Testis (tissue), 3 donors: Measurements from ENCODE around the gene HOXC12. TPM values are rescaled to one million over a fixed set of nuclear protein-coding genes. Genes with fewer than 3 reads are reported as not detected.
A peak's percentile ranks its signal among the peaks of the same experiment; 100 is the strongest.

ENCODE experiments used
- DNase-seq: peaks from one replicate; pipeline ENCODE4 v3.0.0-alpha.2; 2019
- H3K27ac ChIP-seq, 2 donors: fragments of 200-600 bp; sonication (generic); one replicate each; pipeline ENCODE4 v1.5.1; 2019
- H3K27me3 ChIP-seq: fragments of 200-600 bp; sonication (generic); one replicate; pipeline ENCODE4 v1.5.1; 2019
- H3K36me3 ChIP-seq: fragments of 200-600 bp; sonication (generic); one replicate; pipeline ENCODE4 v1.5.1; 2017; ENCODE audit warnings: low read depth; ENCODE audit errors: missing control alignments
- H3K4me1 ChIP-seq: fragments of 200-600 bp; sonication (generic); one replicate; pipeline ENCODE4 v1.5.1; 2019
- H3K4me3 ChIP-seq, 2 donors: fragments of 200-600 bp; sonication (generic); one replicate each; pipeline ENCODE4 v1.5.1; 2017 to 2019
- H3K9me3 ChIP-seq: fragments of 200-600 bp; sonication (generic); one replicate; pipeline ENCODE4 v1.5.1; 2017
- POLR2A ChIP-seq: fragments of 450-650 bp; IDR thresholded peaks from one replicate; pipeline ENCODE4 v1.6.1; 2017; ENCODE audit warnings: antibody characterized with exemption, mild to moderate bottlenecking, moderate library complexity
- WGBS, 2 donors: methylation state at CpG; one replicate each; pipeline ENCODE4 v1.1.5; 2018; 5-methylcytosine and 5-hydroxymethylcytosine counted together
- intact Hi-C: fragments of 100-400 bp; cut with DNase I; formaldehyde crosslinking; loops from one replicate; pipeline ENCODE4 v1.15.1; 2023; ENCODE audit warnings: low total_unique reads
- polyA plus RNA-seq: library from polyadenylated mRNA; stranded (reverse); fragments of 350-450 nt; fragmentation: Illumina TruSeq; extraction: RNeasy Lipid Tissue Mini Kit (QIAGEN cat#74804); gene quantifications from one replicate; pipeline ENCODE4 v1.2.3, GENCODE V29; 2014; ENCODE audit warnings: low read depth, low replicate concordance; ENCODE audit not compliant: insufficient read depth
- total RNA-seq, 2 donors: library from RNA; depleted of rRNA; stranded (reverse); fragments of >200 nt; gene quantifications; one replicate each; pipeline ENCODE4 v1.2.3, GENCODE V29; 2016
- TF ChIP-seq, protein P1 (sequence below), 3 experiments: fragments of 450-650 bp in 2 of 3; fragments of 200-600 bp in 1 of 3; sonication (generic) in 1 of 3; IDR thresholded peaks; one replicate each; pipeline ENCODE4 v1.5.1; 2016 to 2019; ENCODE audit warnings: antibody characterized with exemption in 3 of 3, mild to moderate bottlenecking in 2 of 3, moderate library complexity in 1 of 3

The HOXC12 gene
- total and polyA plus RNA-seq, 3 donors from 2014 or later: 0.06 TPM; not detected in 2

DNA sequence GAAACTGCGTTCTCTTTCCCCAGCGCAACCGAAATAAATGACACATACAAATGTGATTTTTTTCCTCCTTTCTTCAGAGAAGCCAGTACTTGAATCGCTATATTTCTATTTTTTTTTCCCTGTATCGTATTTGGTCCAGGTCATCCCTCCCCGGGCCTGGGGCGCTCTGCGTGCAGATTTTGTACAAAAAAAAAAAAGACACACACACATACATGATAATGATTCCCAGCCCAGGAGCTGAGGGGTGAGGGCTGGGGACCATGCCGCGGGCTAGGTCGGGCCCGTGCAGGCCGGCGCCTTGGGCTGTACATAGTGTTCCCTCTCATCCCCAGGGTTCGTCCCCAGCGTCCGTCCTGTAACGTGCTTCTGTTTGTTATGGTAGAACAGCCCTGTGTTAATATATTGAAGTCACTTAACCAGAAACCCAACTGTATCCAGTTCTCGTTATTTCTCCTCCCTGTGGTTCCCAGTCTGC, 48.2 kb downstream of the HOXC12 start:
- H3K27ac ChIP-seq: no peak overlapping the region
- intact Hi-C loops: loop anchor here (5.0 kb wide), 1 partner anchor 204 kb away; no protein-coding TSS in a partner anchor
- H3K4me1 ChIP-seq: peaks cover 26% of the 10 kb centered on the region
- no peak for DNase-seq
- H3K36me3 ChIP-seq: no peaks in the 10 kb centered on the region
- H3K9me3 ChIP-seq: no peaks in the 10 kb centered on the region
- H3K27me3 ChIP-seq: no peaks in the 10 kb centered on the region
- no peak for TF ChIP-seq POLR2A
- TF ChIP-seq, protein P1, sequence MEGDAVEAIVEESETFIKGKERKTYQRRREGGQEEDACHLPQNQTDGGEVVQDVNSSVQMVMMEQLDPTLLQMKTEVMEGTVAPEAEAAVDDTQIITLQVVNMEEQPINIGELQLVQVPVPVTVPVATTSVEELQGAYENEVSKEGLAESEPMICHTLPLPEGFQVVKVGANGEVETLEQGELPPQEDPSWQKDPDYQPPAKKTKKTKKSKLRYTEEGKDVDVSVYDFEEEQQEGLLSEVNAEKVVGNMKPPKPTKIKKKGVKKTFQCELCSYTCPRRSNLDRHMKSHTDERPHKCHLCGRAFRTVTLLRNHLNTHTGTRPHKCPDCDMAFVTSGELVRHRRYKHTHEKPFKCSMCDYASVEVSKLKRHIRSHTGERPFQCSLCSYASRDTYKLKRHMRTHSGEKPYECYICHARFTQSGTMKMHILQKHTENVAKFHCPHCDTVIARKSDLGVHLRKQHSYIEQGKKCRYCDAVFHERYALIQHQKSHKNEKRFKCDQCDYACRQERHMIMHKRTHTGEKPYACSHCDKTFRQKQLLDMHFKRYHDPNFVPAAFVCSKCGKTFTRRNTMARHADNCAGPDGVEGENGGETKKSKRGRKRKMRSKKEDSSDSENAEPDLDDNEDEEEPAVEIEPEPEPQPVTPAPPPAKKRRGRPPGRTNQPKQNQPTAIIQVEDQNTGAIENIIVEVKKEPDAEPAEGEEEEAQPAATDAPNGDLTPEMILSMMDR (IDR thresholded peaks at IDR 0.05): no peak
- H3K4me3 ChIP-seq: no peak overlapping the region
- 77 to 83% methylated on average over 19 of the region's 19 CpGs for WGBS, 2 donors

DNA sequence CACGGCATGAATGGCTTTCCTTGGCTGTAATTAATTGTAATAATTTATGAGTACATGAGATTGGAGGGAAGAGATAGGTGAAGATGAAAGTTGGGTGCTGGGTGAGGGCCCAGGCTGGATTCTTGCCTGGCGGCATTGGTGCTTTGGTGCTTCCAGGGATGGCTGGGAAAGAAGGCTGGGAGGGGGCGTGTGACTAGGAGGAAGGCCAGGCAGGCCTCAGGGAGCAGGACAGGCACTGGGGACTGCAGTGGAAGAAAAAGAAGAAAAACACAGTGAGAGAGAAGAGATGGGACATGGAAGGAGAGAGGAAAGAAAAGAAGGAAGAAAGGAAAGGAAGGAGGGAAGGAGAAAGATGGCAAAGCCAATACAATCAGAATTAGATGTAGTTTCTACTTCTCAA, 48.9 kb downstream of the HOXC12 start:
- no peak overlapping the region for H3K4me3 ChIP-seq
- 60 to 77% methylated on average over 3 of the region's 3 CpGs for WGBS, 2 donors
- H3K27me3 ChIP-seq: no peaks in the 10 kb centered on the region
- TF ChIP-seq, protein P1 (IDR thresholded peaks at IDR 0.05): no peak
- no peak for TF ChIP-seq POLR2A
- H3K36me3 ChIP-seq: no peaks in the 10 kb centered on the region
- peaks cover 25% of the 10 kb centered on the region for H3K4me1 ChIP-seq
- DNase-seq: no peak
- intact Hi-C loops: loop anchor here (5.0 kb wide), 1 partner anchor 204 kb away; no protein-coding TSS in a partner anchor
- H3K9me3 ChIP-seq: no peaks in the 10 kb centered on the region
- no peak overlapping the region for H3K27ac ChIP-seq

DNA sequence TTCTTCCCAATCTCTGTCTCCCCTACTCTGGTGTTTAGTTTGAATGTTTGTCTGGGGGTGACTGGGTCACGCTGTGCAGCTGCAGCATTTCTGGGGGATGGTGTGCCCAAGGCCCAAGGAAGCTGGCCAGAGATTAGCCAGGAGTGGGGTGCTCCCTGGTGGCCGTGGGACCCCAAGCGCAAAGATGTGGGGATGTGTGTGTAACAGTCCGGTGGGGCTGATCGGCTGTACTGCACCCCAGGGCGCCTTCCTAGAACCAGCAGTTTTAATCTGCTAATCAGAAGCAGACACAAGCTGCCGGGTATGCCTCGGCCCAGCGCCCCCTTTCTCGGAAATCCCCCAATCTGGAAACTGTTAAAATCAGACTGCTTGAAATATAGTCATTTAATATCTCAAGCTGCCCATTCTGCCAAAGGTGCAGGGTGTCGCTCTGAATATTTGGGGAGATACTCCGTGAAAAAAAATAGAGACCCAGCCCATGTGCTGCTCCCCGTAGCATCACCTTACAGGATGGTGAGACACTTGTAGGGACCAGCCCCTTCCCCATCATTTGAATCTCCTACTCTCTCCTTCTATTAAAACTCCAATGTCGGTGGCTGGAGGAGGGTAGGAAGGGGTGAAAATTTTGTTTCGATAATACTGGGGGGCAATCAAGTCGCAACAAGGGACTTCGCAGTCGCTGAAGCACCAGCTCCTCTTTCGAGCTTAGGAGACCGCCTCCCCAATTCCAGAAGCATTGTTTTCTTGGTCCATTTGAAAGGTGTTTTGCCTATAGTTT, 49.5 kb downstream of the HOXC12 start:
- no peak for DNase-seq
- no peak for TF ChIP-seq POLR2A
- TF ChIP-seq, protein P1 (IDR thresholded peaks at IDR 0.05): no peak
- peaks cover 26% of the 10 kb centered on the region for H3K4me1 ChIP-seq
- WGBS, 2 donors: 46 to 65% methylated on average over 18 to 20 of the region's 20 CpGs
- no peak overlapping the region for H3K27ac ChIP-seq
- intact Hi-C loops: loop anchor here (5.0 kb wide), 1 partner anchor 203 kb away; no protein-coding TSS in a partner anchor
- H3K36me3 ChIP-seq: no peaks in the 10 kb centered on the region
- H3K9me3 ChIP-seq: no peaks in the 10 kb centered on the region
- no peak overlapping the region for H3K4me3 ChIP-seq
- no peaks in the 10 kb centered on the region for H3K27me3 ChIP-seq

DNA sequence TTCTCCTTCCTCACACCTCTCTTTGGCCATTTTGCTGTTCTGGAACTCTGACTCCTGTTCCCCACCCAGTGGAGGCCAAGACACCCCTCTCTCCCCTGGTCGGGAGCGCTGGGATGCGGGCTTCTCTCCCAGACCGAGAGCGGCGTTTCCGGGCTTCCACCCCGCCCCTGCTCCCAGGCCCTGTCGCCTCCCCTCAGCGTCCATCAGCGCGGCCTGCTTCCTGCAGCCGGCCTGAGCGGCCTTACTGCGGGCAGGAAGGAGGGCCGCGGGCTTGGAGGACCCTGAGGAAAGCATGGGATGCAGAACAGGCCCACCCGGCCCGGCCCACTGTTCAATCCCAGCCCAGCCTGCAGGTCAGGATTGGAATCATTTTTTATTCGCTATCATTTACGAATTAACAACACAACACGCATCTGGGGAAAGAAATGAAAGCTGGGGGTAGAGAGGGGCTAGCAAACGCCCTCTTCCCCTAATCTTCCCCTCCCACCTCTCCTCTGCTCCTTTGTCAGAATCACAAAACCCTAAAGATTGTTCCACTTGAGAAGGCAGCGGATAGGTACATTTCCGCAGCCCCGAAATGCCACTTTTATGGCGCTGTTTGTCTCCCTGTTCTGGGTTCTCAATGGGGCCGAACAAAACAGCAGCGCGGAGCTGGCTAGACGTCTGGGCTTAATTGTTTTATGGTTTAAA, 50.3 kb downstream of the HOXC12 start:
- H3K9me3 ChIP-seq: no peaks in the 10 kb centered on the region
- no peak overlapping the region for H3K27ac ChIP-seq
- TF ChIP-seq, protein P1 (IDR thresholded peaks at IDR 0.05): no peak
- TF ChIP-seq POLR2A: no peak
- intact Hi-C loops: loop anchor here (5.0 kb wide), 1 partner anchor 202 kb away; no protein-coding TSS in a partner anchor
- H3K4me1 ChIP-seq: peaks cover 33% of the 10 kb centered on the region
- no peaks in the 10 kb centered on the region for H3K36me3 ChIP-seq
- no peaks in the 10 kb centered on the region for H3K27me3 ChIP-seq
- DNase-seq: no peak
- 39 to 43% methylated on average over 25 to 31 of the region's 31 CpGs for WGBS, 2 donors
- peak overlapping the region in 1 of 2 donors; percentile 6 for H3K4me3 ChIP-seq
